ENCODE results near the gene FANCG.
A peak's percentile ranks its signal among the peaks of the same experiment; 100 is the strongest.

The FANCG gene

DNA sequence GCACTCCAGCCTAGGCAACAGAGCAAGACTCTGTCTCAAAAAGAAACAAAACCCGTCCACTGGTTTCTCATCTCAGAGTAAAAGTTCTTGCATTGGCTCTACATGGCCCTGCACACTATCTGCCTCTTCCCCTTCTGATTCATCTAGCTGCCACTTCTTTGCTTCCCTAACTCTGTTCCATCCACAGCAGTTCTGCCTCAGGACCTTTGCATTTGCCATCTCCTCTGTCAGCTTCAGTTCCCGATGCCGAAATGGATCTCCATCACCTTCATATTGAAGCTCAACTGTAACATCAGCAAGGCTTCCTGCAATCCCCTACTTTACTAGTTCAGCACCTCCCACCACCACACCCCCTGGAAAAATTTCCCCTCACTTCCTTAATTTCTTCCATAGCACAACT lies 17.8 kb upstream of the FANCG start:
- Histone ChIP-seq H3K4me3 (ENCODE audit: low read length) (no peak overlapping the region), H3K36me3 (ENCODE audit: control insufficient read depth, low read depth, low read length) (peaks cover 32% of the 10 kb centered on the region), H3K27ac (ENCODE audit: low read length) (no peak overlapping the region), H3K27me3 (ENCODE audit: control insufficient read depth, insufficient read depth, low read length) (no peaks in the 10 kb centered on the region), H3K9ac (ENCODE audit: low read length) (no peak overlapping the region), H3K9me3 (ENCODE audit: control insufficient read depth, low read depth, low read length) (no peaks in the 10 kb centered on the region), H3K4me1 (ENCODE audit: control insufficient read depth, low read depth, low read length) (peaks cover 6% of the 10 kb centered on the region)

DNA sequence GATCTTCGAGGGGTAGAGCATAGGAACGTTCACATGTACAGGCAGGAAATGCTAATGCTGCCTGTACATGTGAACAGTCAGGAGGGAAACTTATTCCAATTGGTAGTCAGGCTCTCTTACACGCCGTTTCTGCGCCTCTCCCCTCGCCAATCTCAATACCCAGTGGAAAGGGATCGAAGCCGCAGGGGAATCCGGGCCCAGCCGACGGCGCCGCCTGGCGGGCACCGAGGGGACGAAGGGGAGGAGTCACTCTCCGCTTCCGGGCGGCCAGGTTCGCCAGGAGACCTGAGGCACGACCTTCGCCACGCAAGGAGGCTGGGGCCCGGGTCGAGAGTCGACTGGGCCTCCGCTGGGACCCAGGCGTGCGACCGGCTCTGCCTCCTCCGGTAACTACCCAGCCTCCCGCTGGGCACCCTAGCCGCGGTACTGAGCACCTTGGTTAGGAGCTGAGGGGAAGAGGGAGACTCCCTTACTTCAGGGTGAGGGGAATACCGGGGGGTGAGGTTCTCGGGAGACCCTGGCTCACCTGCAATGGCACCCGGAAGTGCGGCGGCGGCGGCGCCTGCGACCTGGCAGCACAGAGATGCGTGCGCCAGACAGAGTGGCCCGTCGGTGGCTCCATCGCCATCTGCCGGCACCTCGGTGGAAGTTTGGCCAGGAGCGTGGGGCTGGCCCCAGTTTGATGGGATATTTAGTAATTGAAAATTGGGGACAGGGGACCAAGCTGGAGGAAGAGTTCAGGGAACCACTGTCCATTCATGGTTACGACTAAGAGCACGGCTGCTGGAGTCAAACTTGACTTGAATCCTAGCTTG lies 16.5 kb upstream of the FANCG start, which contains the start of gene PIGO:
Gene PIGO, minus strand, starts transcription at position 557 of the 815 bp plus-strand sequence. CDS start 1,026 bp downstream, outside the sequence.
- H3K36me3 ChIP-seq (ENCODE audit: control insufficient read depth, low read depth, low read length), result peaks cover 40% of the 10 kb centered on the region
- no peaks in the 10 kb centered on the region for H3K9me3 ChIP-seq (ENCODE audit: control insufficient read depth, low read depth, low read length)
- H3K4me3 ChIP-seq (ENCODE audit: low read length), result peak within 1 kb of the TSS; percentile 89
- H3K4me1 ChIP-seq (ENCODE audit: control insufficient read depth, low read depth, low read length), result no peaks in the 10 kb centered on the region
- H3K9ac ChIP-seq (ENCODE audit: low read length), result peak within 1 kb of the TSS; percentile 93
- no peaks in the 10 kb centered on the region for H3K27me3 ChIP-seq (ENCODE audit: control insufficient read depth, insufficient read depth, low read length)
- H3K27ac ChIP-seq (ENCODE audit: low read length), result peak within 1 kb of the TSS; percentile 95

DNA sequence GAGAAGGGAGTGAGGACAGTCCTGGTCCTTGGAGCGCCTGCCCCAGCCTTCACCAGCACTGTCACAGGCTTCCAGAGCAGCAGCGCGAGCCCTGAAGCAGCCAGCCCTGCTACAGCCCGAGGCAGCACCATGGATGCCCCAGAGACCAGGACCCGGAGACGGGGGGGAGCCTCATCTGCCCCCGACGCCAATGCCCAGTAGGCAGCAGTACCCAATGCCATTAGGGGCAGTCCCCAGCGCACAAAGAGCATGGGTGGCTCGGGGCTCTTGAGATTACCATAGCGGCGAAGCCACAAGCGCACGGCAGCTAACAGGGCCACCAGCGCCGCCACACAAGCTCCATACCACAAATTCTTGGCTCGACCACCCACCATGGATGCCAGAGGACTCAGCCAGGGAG lies 11.8 kb upstream of the FANCG start:
- Histone ChIP-seq H3K4me3 (ENCODE audit: low read length) (no peak overlapping the region), H3K9ac (ENCODE audit: low read length) (no peak overlapping the region), H3K27ac (ENCODE audit: low read length) (no peak overlapping the region), H3K4me1 (ENCODE audit: control insufficient read depth, low read depth, low read length) (no peaks in the 10 kb centered on the region), H3K36me3 (ENCODE audit: control insufficient read depth, low read depth, low read length) (peaks cover 54% of the 10 kb centered on the region), H3K9me3 (ENCODE audit: control insufficient read depth, low read depth, low read length) (no peaks in the 10 kb centered on the region), H3K27me3 (ENCODE audit: control insufficient read depth, insufficient read depth, low read length) (no peaks in the 10 kb centered on the region)

DNA sequence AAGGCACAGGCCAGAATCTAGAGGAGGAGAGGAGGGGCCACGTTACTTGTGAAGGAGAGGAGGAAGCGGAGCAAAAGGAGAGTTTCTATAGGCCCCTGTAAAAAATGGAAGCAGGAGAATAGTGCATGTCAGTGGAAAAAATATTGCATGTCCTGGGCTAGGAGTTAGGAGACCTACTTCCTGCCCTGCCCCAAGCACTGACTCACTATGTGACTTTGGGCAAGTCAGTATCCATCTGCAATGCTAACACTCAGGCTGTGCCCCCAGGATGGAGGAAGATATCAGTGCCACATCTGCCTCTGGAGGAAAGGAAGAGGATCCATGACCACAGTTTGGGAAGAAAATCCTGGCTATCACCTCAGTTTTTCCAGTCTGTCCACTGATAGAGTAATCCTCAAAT lies 9.7 kb upstream of the FANCG start:
- Histone ChIP-seq H3K27me3 (ENCODE audit: control insufficient read depth, insufficient read depth, low read length) (no peaks in the 10 kb centered on the region), H3K27ac (ENCODE audit: low read length) (no peak overlapping the region), H3K4me3 (ENCODE audit: low read length) (no peak overlapping the region), H3K36me3 (ENCODE audit: control insufficient read depth, low read depth, low read length) (peaks cover 54% of the 10 kb centered on the region), H3K4me1 (ENCODE audit: control insufficient read depth, low read depth, low read length) (no peaks in the 10 kb centered on the region), H3K9me3 (ENCODE audit: control insufficient read depth, low read depth, low read length) (no peaks in the 10 kb centered on the region), H3K9ac (ENCODE audit: low read length) (no peak overlapping the region)

DNA sequence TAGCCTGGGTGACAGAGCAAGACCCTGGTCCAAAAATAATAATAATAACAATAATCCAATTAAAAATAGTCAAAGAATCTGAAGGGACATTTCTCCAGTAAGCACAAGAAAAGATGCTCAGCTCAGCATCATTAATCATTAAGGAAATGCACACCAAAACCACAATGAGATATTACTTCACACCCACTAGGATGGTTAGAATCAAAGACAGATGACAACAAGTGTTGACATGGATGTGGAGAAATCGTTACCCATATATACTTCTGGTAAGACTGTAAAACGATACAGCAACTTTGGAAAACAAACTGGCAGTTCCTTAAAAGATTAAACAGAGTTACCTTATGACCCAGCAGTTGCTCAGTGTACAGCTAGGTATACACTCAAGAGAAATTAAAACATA lies 5.3 kb upstream of the FANCG start:
- Histone ChIP-seq H3K4me1 (ENCODE audit: control insufficient read depth, low read depth, low read length) (no peaks in the 10 kb centered on the region), H3K4me3 (ENCODE audit: low read length) (no peak overlapping the region), H3K27me3 (ENCODE audit: control insufficient read depth, insufficient read depth, low read length) (no peaks in the 10 kb centered on the region), H3K9me3 (ENCODE audit: control insufficient read depth, low read depth, low read length) (no peaks in the 10 kb centered on the region), H3K36me3 (ENCODE audit: control insufficient read depth, low read depth, low read length) (peaks cover 25% of the 10 kb centered on the region), H3K27ac (ENCODE audit: low read length) (no peak overlapping the region), H3K9ac (ENCODE audit: low read length) (no peak overlapping the region)

DNA sequence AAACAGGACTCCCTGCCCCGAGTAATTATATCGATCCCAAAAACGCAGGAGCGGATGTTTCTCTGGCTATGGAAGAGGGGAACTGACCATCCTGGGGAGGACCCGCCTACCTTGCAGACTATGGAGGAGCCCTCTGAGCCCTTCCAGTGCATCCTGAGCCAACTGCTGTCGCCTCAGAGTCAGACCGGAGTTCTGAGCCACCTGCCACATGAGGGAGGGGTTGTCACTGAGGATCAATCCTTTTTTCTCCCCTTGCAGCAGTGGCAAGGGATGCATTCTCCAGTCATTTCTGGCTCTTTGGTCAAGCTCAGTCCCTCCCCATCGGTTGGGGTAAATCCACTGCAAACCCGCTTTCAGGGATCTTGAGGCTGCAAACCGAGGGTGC lies 709 bp downstream of the FANCG start:
- Histone ChIP-seq H3K9ac (ENCODE audit: low read length) (peak overlapping the region; percentile 70), H3K27me3 (ENCODE audit: control insufficient read depth, insufficient read depth, low read length) (no peaks in the 10 kb centered on the region), H3K27ac (ENCODE audit: low read length) (no peak overlapping the region), H3K36me3 (ENCODE audit: control insufficient read depth, low read depth, low read length) (peaks cover 31% of the 10 kb centered on the region), H3K4me3 (ENCODE audit: low read length) (peak overlapping the region; percentile 95), H3K9me3 (ENCODE audit: control insufficient read depth, low read depth, low read length) (no peaks in the 10 kb centered on the region), H3K4me1 (ENCODE audit: control insufficient read depth, low read depth, low read length) (peaks cover 6% of the 10 kb centered on the region)

DNA sequence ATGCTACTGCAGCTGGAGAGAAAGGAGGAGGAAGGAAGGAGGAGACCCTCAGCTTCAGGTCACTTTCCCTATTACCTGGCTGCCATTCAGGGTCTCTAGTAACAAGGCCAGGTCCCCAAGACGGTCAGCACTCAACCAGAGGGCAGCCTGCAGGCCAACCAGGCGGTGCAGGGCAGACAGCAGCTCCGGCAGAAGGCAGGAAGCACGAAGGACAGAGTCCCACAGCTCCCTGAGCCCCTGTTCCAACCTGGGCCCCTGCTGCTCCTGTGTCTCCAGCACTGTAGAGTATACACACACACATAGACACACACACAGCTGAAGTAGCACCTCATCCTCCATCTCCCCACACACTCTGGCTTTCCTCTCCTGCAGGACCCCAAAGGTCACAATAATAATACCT lies 1.7 kb downstream of the FANCG start:
- no peak overlapping the region for H3K27ac ChIP-seq (ENCODE audit: low read length)
- peak overlapping the region; percentile 95 for H3K4me3 ChIP-seq (ENCODE audit: low read length)
- H3K4me1 ChIP-seq (ENCODE audit: control insufficient read depth, low read depth, low read length), result peaks cover 6% of the 10 kb centered on the region
- peaks cover 37% of the 10 kb centered on the region for H3K36me3 ChIP-seq (ENCODE audit: control insufficient read depth, low read depth, low read length)
- no peaks in the 10 kb centered on the region for H3K9me3 ChIP-seq (ENCODE audit: control insufficient read depth, low read depth, low read length)
- no peaks in the 10 kb centered on the region for H3K27me3 ChIP-seq (ENCODE audit: control insufficient read depth, insufficient read depth, low read length)
- no peak overlapping the region for H3K9ac ChIP-seq (ENCODE audit: low read length)

DNA sequence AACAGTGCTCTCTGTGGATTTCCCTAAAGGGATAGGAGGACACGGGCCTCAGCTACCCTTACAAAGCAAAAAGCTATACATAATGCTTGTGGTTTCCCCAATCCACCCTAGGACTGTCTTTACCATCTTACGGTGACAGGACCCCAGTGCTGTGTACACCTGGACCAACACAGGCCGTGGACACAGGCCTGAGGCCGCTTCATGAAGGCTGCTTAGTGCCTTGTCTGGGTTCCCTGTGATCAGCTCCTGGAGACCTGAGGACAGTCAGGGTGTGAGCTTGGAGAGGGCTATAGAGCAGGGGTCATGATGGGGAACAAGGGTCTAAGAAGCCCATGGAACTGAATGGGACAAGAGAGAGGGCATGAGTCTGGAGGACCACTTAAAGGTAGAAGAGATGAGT lies 2.9 kb downstream of the FANCG start:
- peaks cover 37% of the 10 kb centered on the region for H3K36me3 ChIP-seq (ENCODE audit: control insufficient read depth, low read depth, low read length)

DNA sequence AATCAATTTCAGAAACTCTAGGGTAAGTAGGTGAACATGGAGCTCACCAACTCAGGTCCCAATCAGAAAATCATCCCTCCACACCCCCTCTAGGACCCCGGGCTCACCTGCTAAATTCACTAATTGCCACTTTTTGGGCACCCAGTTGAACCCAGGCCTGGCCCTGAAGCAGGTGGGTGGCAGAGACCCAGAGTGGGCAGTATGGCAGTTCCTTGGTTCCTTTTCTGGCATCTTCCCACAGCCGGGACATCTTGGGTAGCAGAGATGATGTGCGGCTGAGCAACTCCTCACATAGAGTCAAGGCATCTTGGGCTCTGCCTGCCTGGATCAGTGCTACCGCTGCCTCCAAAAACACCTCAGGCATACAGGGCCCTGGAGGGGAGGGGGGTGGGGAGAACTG lies 4.4 kb downstream of the FANCG start:
- Histone ChIP-seq H3K4me3 (ENCODE audit: low read length) (no peak overlapping the region), H3K4me1 (ENCODE audit: control insufficient read depth, low read depth, low read length) (peaks cover 10% of the 10 kb centered on the region), H3K36me3 (ENCODE audit: control insufficient read depth, low read depth, low read length) (peaks cover 37% of the 10 kb centered on the region), H3K9me3 (ENCODE audit: control insufficient read depth, low read depth, low read length) (no peaks in the 10 kb centered on the region), H3K9ac (ENCODE audit: low read length) (no peak overlapping the region), H3K27me3 (ENCODE audit: control insufficient read depth, insufficient read depth, low read length) (no peaks in the 10 kb centered on the region), H3K27ac (ENCODE audit: low read length) (no peak overlapping the region)

More for the DNA sequence above, 2.9 kb downstream of the FANCG start:
- peaks cover 6% of the 10 kb centered on the region for H3K4me1 ChIP-seq (ENCODE audit: control insufficient read depth, low read depth, low read length)
- no peak overlapping the region for H3K9ac ChIP-seq (ENCODE audit: low read length)
- no peaks in the 10 kb centered on the region for H3K27me3 ChIP-seq (ENCODE audit: control insufficient read depth, insufficient read depth, low read length)
- H3K4me3 ChIP-seq (ENCODE audit: low read length), result no peak overlapping the region
- no peaks in the 10 kb centered on the region for H3K9me3 ChIP-seq (ENCODE audit: control insufficient read depth, low read depth, low read length)
- no peak overlapping the region for H3K27ac ChIP-seq (ENCODE audit: low read length)

DNA sequence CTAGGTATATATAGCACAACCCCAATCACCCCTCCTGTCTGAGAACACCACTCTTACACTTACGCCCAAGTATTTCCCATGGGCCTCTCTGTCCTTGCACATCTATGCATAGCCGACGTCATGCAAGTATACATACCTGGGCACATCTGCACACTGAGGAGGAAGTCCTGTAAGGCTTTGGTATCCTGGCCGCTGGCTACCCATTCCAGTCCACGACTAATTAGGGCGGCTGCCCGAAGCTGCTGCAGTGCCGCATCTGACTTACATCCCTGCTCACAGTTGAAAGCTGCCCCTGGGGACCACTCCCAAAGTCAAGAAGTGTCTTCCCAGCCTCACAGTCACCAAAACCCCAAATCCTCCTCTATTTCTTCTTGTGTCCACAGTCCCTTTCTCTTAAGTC lies 5.0 kb downstream of the FANCG start:
- no peak overlapping the region for H3K4me3 ChIP-seq (ENCODE audit: low read length)
- H3K9me3 ChIP-seq (ENCODE audit: control insufficient read depth, low read depth, low read length), result no peaks in the 10 kb centered on the region
- H3K27me3 ChIP-seq (ENCODE audit: control insufficient read depth, insufficient read depth, low read length), result no peaks in the 10 kb centered on the region
- H3K4me1 ChIP-seq (ENCODE audit: control insufficient read depth, low read depth, low read length), result peaks cover 12% of the 10 kb centered on the region
- H3K9ac ChIP-seq (ENCODE audit: low read length), result no peak overlapping the region
- peaks cover 37% of the 10 kb centered on the region for H3K36me3 ChIP-seq (ENCODE audit: control insufficient read depth, low read depth, low read length)
- no peak overlapping the region for H3K27ac ChIP-seq (ENCODE audit: low read length)

DNA sequence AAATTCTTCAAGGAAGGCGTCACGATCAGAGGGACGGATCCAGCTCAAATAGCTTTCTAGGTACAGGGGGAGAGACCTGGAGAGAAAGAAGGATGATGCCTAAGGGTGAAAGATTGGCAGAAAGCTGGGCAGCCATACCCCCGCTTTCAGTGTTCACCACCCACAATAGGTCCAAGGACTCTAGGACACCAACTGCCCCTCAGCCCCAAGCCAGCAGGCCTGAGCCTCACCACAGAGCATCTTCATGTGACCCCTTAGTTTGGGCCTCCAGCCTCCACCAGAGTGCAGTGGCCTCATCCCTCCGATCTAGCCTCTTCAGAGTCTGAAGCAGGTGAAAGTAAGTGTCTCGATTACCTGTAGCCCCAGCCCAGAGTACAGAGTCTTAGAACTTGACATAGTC lies 5.6 kb downstream of the FANCG start:
- Histone ChIP-seq H3K36me3 (ENCODE audit: control insufficient read depth, low read depth, low read length) (peaks cover 39% of the 10 kb centered on the region), H3K4me1 (ENCODE audit: control insufficient read depth, low read depth, low read length) (peaks cover 13% of the 10 kb centered on the region), H3K4me3 (ENCODE audit: low read length) (no peak overlapping the region), H3K27ac (ENCODE audit: low read length) (no peak overlapping the region), H3K9me3 (ENCODE audit: control insufficient read depth, low read depth, low read length) (no peaks in the 10 kb centered on the region), H3K27me3 (ENCODE audit: control insufficient read depth, insufficient read depth, low read length) (no peaks in the 10 kb centered on the region), H3K9ac (ENCODE audit: low read length) (no peak overlapping the region)

DNA sequence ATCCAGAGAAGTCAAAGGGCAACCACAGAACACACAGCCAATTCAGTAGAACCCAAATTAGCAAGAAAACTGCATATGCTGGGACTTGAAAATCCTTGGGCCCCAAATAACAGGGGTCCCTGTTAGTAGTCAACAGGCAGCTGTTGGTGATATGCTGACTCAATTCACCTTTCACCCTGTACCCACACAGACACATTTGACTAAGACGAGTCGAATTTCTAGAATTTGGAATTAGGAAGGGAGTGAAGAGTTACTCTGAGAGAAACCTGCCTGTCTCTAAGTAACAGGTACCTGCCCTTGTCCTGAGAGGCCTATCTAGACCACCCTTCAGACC lies 6.5 kb downstream of the FANCG start:
- H3K9me3 ChIP-seq (ENCODE audit: control insufficient read depth, low read depth, low read length), result no peaks in the 10 kb centered on the region
- H3K4me3 ChIP-seq (ENCODE audit: low read length), result peak overlapping the region; percentile 1
- H3K27ac ChIP-seq (ENCODE audit: low read length), result no peak overlapping the region
- peaks cover 7% of the 10 kb centered on the region for H3K4me1 ChIP-seq (ENCODE audit: control insufficient read depth, low read depth, low read length)
- H3K9ac ChIP-seq (ENCODE audit: low read length), result no peak overlapping the region
- peaks cover 44% of the 10 kb centered on the region for H3K36me3 ChIP-seq (ENCODE audit: control insufficient read depth, low read depth, low read length)
- no peaks in the 10 kb centered on the region for H3K27me3 ChIP-seq (ENCODE audit: control insufficient read depth, insufficient read depth, low read length)

Measured in iPS-18a (cell line).